Suprapubic skin (tissue), 3 donors: ENCODE measurements around the gene NINL.

Source experiments
- POLR2A ChIP-seq, 2 donors: fragments of 450-650 bp; IDR thresholded peaks; one replicate each; pipeline ENCODE4 v1.6.1; 2017; ENCODE audit warnings: antibody characterized with exemption in 2 of 2, mild to moderate bottlenecking in 2 of 2, moderate library complexity in 2 of 2
- TF ChIP-seq, protein P1 (sequence below), 2 donors: fragments of 200-600 bp in 1 of 2; fragments of 450-650 bp in 1 of 2; sonication (generic) in 1 of 2; IDR thresholded peaks; one replicate each; pipeline ENCODE4 v1.5.1; 2016 to 2019; ENCODE audit warnings: antibody characterized with exemption in 2 of 2, mild to moderate bottlenecking in 1 of 2, moderate library complexity in 1 of 2

GRCh38 chr20:25592135-25592852 lies 7.0 kb upstream of the NINL start:
- TF ChIP-seq POLR2A (IDR thresholded peaks at IDR 0.05): no peak
- TF ChIP-seq, protein P1, sequence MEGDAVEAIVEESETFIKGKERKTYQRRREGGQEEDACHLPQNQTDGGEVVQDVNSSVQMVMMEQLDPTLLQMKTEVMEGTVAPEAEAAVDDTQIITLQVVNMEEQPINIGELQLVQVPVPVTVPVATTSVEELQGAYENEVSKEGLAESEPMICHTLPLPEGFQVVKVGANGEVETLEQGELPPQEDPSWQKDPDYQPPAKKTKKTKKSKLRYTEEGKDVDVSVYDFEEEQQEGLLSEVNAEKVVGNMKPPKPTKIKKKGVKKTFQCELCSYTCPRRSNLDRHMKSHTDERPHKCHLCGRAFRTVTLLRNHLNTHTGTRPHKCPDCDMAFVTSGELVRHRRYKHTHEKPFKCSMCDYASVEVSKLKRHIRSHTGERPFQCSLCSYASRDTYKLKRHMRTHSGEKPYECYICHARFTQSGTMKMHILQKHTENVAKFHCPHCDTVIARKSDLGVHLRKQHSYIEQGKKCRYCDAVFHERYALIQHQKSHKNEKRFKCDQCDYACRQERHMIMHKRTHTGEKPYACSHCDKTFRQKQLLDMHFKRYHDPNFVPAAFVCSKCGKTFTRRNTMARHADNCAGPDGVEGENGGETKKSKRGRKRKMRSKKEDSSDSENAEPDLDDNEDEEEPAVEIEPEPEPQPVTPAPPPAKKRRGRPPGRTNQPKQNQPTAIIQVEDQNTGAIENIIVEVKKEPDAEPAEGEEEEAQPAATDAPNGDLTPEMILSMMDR (IDR thresholded peaks at IDR 0.05): no peak
